Measurements from ENCODE around the gene ITK.

GRCh38 chr5:157177953-157178352 is 2.7 kb upstream of the ITK start:
- TF ChIP-seq, protein P1, sequence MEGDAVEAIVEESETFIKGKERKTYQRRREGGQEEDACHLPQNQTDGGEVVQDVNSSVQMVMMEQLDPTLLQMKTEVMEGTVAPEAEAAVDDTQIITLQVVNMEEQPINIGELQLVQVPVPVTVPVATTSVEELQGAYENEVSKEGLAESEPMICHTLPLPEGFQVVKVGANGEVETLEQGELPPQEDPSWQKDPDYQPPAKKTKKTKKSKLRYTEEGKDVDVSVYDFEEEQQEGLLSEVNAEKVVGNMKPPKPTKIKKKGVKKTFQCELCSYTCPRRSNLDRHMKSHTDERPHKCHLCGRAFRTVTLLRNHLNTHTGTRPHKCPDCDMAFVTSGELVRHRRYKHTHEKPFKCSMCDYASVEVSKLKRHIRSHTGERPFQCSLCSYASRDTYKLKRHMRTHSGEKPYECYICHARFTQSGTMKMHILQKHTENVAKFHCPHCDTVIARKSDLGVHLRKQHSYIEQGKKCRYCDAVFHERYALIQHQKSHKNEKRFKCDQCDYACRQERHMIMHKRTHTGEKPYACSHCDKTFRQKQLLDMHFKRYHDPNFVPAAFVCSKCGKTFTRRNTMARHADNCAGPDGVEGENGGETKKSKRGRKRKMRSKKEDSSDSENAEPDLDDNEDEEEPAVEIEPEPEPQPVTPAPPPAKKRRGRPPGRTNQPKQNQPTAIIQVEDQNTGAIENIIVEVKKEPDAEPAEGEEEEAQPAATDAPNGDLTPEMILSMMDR (IDR thresholded peaks at IDR 0.05), result no peak
- TF ChIP-seq, protein P2, sequence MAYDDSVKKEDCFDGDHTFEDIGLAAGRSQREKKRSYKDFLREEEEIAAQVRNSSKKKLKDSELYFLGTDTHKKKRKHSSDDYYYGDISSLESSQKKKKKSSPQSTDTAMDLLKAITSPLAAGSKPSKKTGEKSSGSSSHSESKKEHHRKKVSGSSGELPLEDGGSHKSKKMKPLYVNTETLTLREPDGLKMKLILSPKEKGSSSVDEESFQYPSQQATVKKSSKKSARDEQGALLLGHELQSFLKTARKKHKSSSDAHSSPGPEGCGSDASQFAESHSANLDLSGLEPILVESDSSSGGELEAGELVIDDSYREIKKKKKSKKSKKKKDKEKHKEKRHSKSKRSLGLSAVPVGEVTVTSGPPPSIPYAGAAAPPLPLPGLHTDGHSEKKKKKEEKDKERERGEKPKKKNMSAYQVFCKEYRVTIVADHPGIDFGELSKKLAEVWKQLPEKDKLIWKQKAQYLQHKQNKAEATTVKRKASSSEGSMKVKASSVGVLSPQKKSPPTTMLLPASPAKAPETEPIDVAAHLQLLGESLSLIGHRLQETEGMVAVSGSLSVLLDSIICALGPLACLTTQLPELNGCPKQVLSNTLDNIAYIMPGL (CRISPR knock-in tag; IDR thresholded peaks at IDR 0.05; ENCODE audit: borderline replicate concordance), result no peak
- no peak for TF ChIP-seq RFX5 (IDR thresholded peaks at IDR 0.05)
- no peak for TF ChIP-seq CEBPB (IDR thresholded peaks at IDR 0.05)
- TF ChIP-seq EP300 (IDR thresholded peaks at IDR 0.05), result no peak
- no peak for TF ChIP-seq SREBF2 (IDR thresholded peaks at IDR 0.05)
- no peak for TF ChIP-seq REST (IDR thresholded peaks at IDR 0.05)
- no peak for TF ChIP-seq POLR2A (IDR thresholded peaks at IDR 0.05; ENCODE audit: low read length)
- no peak for TF ChIP-seq EHMT2 (IDR thresholded peaks at IDR 0.05; ENCODE audit: low read depth)
- no peak for TF ChIP-seq CBX2 (IDR thresholded peaks at IDR 0.05; ENCODE audit: borderline replicate concordance, low read depth)

Measured in A549 (cell line).